GM12892 (cell line): ENCODE data around the gene KIFAP3. TPM values are rescaled to one million over a fixed set of nuclear protein-coding genes. Genes with fewer than 3 reads are reported as not detected.
A peak's percentile ranks its signal among the peaks of the same experiment; 100 is the strongest.
"Not testable (repeated sequence)": the region's sequence is repeated elsewhere in the genome, so short reads cannot be mapped to it uniquely, and the experiment has no call there.

Experiments
- DNase-seq: peaks from one replicate; pipeline ENCODE4 v3.0.0; 2011; ENCODE audit not compliant: insufficient read length
- FAIRE-seq: peaks from 2 replicates; lab custom pipeline; 2011; peaks lifted over from hg19 to GRCh38; lab: Jason Lieb, UNC
- POLR2A ChIP-seq: IDR thresholded peaks from 2 replicates; pipeline ENCODE4 v1.6.1; 2011; ENCODE audit warnings: low read depth, low read length, control low read depth
- POLR2AphosphoS5 ChIP-seq: IDR thresholded peaks from 2 replicates; pipeline ENCODE4 v1.6.1; 2011; ENCODE audit warnings: low read depth, low read length, control low read depth
- TAF1 ChIP-seq: IDR thresholded peaks from 2 replicates; pipeline ENCODE4 v1.6.1; 2011; ENCODE audit warnings: low read depth, mild to moderate bottlenecking, control low read depth, low read length, borderline replicate concordance
- polyA plus RNA-seq: library from polyadenylated mRNA; unstranded; fragments of >200 nt; gene quantifications from one replicate; pipeline ENCODE4 v1.2.1, GENCODE V29; 2012; ENCODE audit warnings: missing spikeins, inconsistent platforms; ENCODE audit not compliant: missing spikeins

Gene KIFAP3
- 15.2 TPM for polyA plus RNA-seq

DNA sequence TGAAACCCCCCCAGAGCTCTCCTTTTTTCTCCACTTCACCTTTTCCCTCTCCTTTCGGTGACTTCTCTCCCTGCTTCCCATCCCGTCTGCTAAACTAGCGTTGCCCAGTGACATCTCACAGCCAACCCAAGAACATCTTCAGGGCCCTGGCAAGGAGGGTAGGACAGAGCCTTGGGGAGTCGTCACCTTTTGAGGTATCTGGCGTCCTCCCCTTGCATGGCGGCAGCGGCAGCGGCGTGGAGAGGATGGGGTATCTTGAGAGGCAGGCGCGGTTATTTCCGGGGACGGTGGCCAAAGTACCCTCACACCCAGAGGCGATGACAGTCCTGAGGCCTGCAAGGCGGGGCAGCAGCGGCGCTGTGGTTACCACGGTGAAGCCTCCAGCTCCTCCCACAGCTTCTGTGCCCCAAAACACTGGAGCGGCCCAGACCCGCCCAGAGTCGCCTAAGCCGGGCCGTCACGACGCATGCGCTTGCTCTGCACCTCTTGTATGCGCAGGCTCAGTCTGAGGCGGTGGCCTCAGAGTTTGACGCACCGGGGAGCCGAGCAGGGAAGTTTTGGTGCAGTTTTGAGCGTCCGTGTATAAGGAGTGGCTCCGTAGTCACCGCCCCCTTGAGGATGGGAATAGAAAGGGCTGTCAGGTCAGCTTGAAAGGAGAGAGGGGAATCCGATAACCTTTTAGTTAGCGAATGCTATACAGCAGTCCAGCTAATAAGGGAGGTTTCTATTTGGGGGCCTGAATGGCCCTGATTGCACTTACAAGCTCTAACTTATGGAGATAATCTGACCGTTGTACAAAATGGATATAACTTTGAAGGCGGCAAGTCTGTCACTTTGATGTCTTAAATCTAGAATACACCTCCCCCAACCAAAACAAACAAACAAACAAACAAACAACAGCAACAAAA, at the start of gene KIFAP3:
Gene KIFAP3 (minus strand): TSS at position 446 of the 908 bp plus-strand sequence. CDS start 228 bp downstream, at position 218.
- DNase-seq (peak; percentile 64), FAIRE-seq (peak; percentile 98)
- TF ChIP-seq POLR2A: peak; percentile 63; the same call in 1 of the 2 replicates
- TF ChIP-seq POLR2AphosphoS5: peak; percentile 43; the same call in 1 of the 2 replicates
- no peak for TF ChIP-seq TAF1

GRCh38 chr1:170122366-170122765, 47.9 kb upstream of the KIFAP3 start:
- FAIRE-seq (no peak), DNase-seq (no peak)
- TF ChIP-seq POLR2A (no peak), POLR2AphosphoS5 (no peak)

DNA sequence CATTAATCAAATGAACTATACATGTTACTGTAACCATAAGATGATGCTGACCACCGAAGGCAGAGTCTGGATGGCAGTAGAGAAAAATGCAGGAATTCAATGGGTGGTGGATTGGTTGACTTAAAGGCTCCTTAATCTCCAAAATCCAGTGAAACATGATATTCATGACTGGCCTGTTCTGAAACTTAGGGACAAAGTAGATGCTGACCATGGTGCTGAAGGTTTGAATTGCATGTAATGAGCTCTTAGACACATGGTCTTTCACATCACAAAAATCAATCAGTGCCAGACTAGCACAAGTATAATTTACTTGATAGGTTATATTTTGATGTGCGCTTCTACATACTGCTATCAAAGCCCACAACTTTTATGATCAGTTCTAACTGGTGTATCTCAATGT, 40.4 kb upstream of the KIFAP3 start:
- DNase-seq (no peak), FAIRE-seq (no peak)
- TF ChIP-seq TAF1: no peak
- no peak for TF ChIP-seq POLR2AphosphoS5
- no peak for TF ChIP-seq POLR2A

DNA sequence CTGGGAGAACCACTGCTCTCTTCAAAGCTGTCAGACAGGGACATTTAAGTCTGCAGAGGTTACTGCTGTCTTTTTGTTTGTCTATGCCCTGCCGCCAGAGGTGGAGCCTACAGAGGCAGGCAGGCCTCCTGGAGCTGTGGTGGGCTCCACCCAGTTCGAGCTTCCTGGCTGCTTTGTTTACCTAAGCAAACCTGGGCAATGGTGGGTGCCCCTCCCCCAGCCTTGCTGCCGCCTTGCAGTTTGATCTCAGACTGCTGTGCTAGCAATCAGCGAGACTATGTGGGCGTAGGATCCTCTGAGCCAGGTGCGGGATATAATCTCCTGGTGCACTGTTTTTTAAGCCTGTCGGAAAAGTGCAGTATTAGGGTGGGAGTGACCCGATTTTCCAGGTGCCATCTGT, 38.6 kb upstream of the KIFAP3 start:
- FAIRE-seq, DNase-seq: not testable (repeated sequence)

DNA sequence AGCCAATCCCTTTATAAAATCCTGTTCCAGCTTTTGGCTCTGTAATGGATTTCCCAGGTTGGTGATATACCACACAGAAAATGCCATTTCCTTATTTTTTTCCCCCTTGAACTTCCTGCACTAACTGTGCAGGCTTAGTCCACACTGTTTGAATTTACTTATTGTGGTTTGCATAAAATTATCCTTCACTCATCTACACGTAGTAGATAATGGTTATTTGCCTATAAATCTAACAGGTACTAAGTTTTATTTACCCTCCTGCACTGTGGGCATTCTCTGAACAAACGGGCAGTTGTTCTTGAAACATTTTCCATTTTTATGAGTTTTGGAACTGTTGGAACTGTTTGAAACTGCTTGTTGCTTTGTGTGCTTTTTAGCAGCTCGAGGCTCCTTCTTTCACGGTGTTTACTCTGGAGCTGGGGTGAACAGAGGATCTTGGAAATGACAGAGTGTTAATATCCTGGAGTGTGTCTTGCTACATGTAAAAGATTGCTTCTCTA, 23.0 kb upstream of the KIFAP3 start:
- FAIRE-seq (peak; percentile 17), DNase-seq (no peak)
- no peak for TF ChIP-seq POLR2AphosphoS5
- TF ChIP-seq TAF1: no peak
- TF ChIP-seq POLR2A: no peak

DNA sequence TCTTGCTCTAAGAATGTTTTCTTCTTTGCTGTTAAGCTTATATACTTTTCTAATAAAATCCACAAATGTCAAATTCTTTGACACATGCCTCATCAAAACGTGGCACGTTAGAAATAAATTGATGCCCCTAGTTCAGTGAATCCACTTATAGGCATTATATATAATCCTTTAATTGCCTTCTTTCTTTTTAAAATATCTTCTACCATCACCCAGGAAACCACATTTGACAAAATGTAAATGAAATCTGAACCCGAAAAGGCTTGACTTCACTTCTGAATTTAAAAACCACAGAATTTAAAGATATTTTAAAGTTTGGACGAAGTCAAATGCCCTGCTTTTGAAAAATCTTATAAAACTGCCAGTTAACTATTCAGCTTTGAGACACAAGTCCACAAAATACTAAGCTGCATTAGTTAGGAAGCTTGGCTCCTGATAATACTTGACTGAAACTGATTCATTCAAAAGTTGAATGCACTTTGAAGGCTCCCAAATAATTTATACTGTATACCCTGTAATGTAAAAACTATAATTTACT, 22.4 kb upstream of the KIFAP3 start:
- no peak for FAIRE-seq

GRCh38 chr1:170095976-170096748, 21.7 kb upstream of the KIFAP3 start:
- no peak for TF ChIP-seq POLR2AphosphoS5
- no peak for TF ChIP-seq TAF1
- no peak for TF ChIP-seq POLR2A
- DNase-seq: no peak
- FAIRE-seq: no peak

More for the DNA sequence above, 22.4 kb upstream of the KIFAP3 start:
- TF ChIP-seq POLR2AphosphoS5 (no peak), TAF1 (no peak), POLR2A (no peak)
- DNase-seq: no peak

DNA sequence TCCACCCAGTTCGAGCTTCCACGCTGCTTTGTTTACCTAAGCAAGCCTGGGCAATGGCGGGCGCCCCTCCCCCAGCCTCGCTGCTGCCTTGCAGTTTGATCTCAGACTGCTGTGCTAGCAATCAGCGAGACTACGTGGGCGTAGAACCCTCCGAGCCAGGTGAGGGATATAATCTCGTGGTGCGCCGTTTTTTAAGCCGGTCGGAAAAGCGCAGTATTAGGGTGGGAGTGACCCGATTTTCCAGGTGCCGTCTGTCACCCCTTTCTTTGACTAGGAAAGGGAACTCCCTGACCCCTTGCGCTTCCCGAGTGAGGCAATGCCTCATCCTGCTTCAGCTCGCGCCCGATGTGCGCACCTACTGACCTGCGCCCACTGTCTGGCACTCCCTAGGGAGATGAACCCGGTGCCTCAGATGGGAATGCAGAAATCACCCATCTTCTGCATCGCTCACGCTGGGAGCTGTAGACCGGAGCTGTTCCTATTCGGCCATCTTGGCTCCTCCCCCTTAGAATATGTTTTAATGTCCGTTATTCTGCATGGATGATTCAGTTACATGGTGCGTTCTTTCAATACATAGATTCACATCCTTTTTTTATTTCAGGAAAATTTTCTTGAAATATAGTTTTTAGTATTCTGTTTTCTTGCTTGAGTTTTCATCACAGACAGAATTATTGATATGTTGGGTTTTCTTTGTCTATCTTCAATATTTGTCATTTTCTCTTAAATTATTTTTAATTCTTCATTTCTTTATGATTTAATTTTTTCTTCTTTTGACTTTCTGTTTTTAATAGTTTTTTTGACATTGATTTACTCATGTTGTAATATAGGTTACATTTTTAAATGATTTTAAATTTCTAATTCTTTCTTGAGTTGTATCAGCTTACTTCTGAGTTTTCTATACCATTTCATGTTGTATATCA, 20.5 kb upstream of the KIFAP3 start:
- FAIRE-seq, DNase-seq: not testable (repeated sequence)

- no peak for FAIRE-seq
- TF ChIP-seq TAF1: no peak
- TF ChIP-seq POLR2A: no peak
- no peak for TF ChIP-seq POLR2AphosphoS5
- DNase-seq: no peak
Measured at GRCh38 chr1:170086399-170087032, 12.0 kb upstream of the KIFAP3 start.

GRCh38 chr1:170085091-170085490, 10.6 kb upstream of the KIFAP3 start:
- TF ChIP-seq POLR2A (no peak), TAF1 (no peak), POLR2AphosphoS5 (no peak)
- DNase-seq (no peak), FAIRE-seq (no peak)
